GM10266 (cell line): ENCODE measurements around the gene TYW3.
A peak's percentile ranks its signal among the peaks of the same experiment; 100 is the strongest.

ENCODE experiments used
- DNase-seq: peaks from one replicate; pipeline ENCODE4 v3.0.0; 2012; ENCODE audit errors: extremely low spot score
- CTCF ChIP-seq: IDR thresholded peaks from 2 replicates; pipeline ENCODE4 v1.5.1; 2012; ENCODE audit warnings: mild to moderate bottlenecking, low read depth; ENCODE audit not compliant: control insufficient read depth, insufficient read depth; ENCODE audit errors: missing control alignments

TYW3 gene

GRCh38 chr1:74799119-74799657, 66.2 kb downstream of the TYW3 start:
- TF ChIP-seq CTCF = no peak
- DNase-seq = no peak

- peak; percentile 5 for DNase-seq
- TF ChIP-seq CTCF = no peak
Measured at GRCh38 chr1:74811436-74812179, 78.7 kb downstream of the TYW3 start.

GRCh38 chr1:74812180-74812541, 79.2 kb downstream of the TYW3 start:
- TF ChIP-seq CTCF = no peak
- DNase-seq = peak; percentile 12
